Measurements from ENCODE around the gene RIBC1.

DNA sequence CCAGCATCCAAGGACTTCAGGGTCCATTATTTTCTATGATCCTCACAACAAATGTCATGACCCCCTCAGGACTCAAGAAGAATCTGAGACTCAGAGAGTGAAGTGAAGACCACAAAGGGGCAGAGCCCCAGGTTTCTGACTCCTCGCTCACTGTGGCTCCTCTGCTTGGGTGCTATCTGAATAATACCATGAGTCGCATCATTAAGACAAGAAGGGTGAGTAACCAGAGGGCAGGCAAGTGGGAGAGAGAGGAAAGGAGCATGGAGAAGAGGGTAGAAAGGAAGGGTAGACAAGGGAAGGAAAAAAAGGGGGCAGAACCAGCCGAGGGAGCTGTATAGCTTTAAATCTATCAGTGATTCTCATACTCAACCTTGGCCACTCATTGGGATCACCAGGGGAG, 27.0 kb downstream of the RIBC1 start:
- TF ChIP-seq, protein P1, sequence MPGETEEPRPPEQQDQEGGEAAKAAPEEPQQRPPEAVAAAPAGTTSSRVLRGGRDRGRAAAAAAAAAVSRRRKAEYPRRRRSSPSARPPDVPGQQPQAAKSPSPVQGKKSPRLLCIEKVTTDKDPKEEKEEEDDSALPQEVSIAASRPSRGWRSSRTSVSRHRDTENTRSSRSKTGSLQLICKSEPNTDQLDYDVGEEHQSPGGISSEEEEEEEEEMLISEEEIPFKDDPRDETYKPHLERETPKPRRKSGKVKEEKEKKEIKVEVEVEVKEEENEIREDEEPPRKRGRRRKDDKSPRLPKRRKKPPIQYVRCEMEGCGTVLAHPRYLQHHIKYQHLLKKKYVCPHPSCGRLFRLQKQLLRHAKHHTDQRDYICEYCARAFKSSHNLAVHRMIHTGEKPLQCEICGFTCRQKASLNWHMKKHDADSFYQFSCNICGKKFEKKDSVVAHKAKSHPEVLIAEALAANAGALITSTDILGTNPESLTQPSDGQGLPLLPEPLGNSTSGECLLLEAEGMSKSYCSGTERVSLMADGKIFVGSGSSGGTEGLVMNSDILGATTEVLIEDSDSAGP (CRISPR knock-in tag; IDR thresholded peaks at IDR 0.05), result no peak
- TF ChIP-seq HMG20A (CRISPR knock-in tag; conservative IDR thresholded peaks at IDR 0.05) (no peak), POLR2AphosphoS5 (IDR thresholded peaks at IDR 0.05; ENCODE audit: control insufficient read depth, insufficient read depth, low read depth, low read length) (no peak)
